Measurements from ENCODE around the gene AMT. TPM values are rescaled to one million over a fixed set of nuclear protein-coding genes. Genes with fewer than 3 reads are reported as not detected.

Gene AMT, protein sequence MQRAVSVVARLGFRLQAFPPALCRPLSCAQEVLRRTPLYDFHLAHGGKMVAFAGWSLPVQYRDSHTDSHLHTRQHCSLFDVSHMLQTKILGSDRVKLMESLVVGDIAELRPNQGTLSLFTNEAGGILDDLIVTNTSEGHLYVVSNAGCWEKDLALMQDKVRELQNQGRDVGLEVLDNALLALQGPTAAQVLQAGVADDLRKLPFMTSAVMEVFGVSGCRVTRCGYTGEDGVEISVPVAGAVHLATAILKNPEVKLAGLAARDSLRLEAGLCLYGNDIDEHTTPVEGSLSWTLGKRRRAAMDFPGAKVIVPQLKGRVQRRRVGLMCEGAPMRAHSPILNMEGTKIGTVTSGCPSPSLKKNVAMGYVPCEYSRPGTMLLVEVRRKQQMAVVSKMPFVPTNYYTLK
- 0.26 and 0.51 TPM in 2 replicates for total RNA-seq

DNA sequence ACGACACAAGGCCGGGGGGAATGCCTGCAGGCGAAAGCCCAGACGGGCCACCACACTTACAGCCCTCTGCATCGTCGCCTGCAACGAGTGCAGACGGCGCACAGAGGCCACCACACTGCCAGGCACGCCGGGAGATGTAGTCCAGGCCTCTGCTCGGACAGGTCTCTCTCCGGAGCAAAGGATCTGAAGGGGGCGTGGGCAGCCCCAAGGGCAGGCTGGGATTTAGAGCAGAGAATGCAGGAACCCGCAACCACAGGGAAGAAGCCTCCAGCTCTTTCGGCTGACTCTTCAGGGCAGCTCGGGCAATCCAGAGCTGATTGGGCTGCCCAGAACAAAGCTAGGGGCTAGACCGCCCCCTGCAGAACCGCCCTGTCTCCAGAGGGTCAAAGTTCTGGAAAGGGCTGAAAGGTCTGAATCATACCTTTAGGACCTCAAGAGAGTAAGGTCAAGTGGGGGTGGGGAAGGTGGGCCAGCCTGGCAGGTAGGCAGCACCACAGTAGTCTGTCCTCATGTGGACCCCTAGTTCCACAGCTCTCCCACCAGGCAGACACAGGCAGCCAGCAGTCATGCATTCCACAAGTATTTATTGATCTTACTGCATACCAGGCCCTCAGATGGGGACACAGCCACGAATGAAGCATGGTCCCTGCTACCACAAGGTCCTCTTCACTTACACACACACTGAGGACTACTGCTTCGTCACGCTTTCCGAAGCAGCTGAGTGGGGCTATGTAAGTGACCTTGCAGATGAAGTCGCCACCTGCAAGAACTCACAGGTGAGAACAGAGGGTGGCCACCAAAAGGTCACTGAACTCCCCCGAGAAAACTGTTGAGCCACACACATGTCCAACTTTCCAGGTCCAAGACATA is at the start of gene AMT:
AMT (minus strand) TSS at position 95 of the 870 bp plus-strand sequence; CDS start at position 72, 23 bp downstream.
- no peak for DNase-seq (ENCODE audit: low read depth in 2 of 2)

DNA sequence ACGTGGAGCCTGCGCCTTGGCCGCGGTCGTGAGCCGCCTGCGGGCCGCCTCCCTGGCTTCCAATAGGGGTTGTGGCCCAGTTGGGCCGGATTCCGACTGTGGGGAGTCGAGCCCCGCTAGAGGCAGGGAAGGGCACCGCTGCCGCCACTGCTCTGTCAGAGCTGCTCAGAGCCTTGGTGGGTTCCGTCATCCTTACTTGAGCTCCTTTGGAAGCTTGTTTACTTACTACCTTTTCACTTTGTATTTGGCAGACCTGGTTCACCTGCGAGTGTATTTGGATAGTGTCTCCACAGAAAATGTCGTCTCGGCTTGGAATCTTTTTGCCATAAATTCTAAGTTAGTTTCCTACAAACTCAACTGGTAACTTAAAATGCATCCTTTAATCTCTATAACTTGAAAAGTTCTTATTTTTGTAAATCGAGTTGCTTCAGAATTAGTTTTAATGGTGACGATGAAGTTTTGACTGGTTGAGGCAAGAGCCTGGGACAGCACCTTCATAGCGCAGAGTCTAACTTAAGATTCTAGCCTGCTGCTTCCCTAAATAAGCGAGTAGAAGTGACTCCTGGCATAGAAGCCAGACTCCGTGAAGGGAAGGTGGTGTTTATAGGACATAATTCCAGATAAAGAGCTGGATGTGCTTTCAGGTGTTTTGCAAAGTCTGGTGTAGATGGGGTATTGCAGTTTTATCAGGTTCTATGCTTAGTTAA is 48.6 kb upstream of the AMT start:
- DNase-seq (ENCODE audit: low read depth in 2 of 2): peak in 1 of 2 donors; percentile 11

DNA sequence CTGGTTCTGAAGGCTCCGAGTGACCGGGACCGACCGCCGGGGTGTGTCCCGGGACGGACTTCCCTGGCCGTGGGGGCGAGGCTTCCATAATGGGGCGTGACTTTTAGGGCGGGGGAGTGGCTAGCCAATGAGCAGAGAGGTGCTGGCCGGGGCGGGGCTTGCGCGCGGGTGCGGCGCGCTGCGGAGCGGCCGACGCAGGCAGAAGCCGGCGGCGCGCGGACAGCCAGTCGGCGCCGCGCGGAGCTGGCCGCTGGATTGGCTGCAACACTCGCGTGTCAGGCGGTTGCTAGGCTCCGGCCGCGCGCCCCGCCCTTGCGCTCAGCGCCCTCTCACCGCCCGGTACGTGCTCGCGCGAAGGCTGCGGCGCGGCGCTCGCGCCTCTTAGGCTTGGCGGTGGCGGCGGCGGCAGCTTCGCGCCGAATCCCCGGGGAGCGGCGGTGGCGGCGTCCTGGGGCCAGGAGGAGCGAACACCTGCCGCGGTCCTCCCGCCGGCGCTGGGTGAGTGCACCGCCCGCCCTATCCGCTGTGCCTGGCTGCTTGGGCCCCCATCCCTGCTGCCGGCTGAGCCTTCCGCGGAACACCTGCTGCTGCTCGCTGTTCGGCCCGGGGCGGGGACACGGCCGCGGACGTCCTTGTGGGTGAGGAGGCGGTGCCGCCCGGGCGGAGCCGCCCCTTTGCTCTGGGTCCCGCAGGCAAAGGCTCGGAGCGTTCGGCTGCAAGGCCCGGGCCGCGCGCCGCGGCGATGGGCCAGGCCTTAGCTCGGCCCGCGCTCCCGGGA is 47.9 kb upstream of the AMT start, which contains the start of gene DAG1:
DAG1 (plus strand) TSS at position 332 of the 778 bp plus-strand sequence. CDS start 40,268 bp downstream, outside the sequence.
- peak; percentile 87 to 98 for DNase-seq (ENCODE audit: low read depth in 2 of 2)

DNA sequence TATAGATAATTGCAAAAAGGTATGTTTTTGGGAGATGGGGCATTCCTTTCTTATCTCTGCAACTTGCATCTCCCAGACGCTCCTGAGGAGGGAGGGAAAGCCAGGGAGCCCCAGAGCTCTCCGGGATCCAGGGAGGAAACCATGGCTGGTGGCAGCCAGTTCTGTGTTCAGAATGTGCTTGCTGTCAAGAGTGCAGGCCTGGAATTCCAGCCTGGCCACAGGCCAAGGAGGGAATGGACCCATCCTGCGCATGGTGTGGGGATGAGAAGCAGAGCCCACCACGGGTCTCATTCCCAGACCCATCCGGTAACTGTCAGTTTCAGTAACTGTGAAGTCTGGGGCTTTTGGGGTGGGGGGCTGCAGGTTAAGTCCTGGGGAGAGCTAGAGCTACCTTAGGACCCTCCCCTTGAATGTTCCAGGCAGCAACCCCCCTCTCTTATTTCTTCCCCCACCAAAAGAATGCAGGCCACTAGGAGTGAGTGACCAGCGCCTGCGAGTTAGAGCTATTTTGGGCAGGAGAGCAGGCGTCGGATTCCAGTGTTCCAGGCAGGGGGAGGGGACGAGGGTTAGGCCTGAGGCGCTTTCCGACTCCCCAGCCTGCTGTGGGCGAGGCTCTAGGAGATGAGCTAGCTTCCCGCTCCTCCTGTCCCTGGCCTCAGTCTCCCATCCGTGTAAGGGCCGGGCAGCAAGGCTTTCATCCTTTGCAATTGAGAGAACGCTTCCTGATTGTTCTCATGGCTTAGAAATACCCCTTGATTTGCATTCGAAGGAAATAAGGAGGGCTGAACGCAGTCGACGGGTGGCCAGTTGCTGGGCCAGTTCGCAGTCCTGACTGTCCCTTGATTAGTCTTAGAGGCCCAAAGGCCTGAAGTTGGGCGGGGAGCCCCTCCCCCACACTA is 47.0 kb upstream of the AMT start:
- peak in 1 of 2 donors; percentile 46 for DNase-seq (ENCODE audit: low read depth in 2 of 2)

DNA sequence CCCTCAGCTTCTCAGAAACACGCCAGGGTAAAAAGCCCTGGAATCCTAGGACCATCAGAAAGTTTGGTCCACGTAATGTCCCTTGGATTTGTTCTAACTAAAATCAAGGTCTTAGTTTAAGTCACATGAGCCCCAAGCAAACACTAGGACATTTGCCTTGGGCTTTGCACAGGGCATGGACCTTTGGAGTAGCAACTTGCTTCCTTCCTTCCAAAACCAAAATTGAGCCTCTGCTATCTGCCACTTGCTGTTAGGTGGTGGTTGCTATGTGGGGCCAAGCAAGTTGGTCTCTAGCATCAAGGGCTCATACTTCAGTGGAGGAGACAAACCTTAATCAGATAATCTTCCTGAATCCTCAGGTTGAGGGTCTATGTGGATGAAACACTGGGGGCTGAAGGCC is 43.8 kb upstream of the AMT start:
- no peak for DNase-seq (ENCODE audit: low read depth in 2 of 2)

DNA sequence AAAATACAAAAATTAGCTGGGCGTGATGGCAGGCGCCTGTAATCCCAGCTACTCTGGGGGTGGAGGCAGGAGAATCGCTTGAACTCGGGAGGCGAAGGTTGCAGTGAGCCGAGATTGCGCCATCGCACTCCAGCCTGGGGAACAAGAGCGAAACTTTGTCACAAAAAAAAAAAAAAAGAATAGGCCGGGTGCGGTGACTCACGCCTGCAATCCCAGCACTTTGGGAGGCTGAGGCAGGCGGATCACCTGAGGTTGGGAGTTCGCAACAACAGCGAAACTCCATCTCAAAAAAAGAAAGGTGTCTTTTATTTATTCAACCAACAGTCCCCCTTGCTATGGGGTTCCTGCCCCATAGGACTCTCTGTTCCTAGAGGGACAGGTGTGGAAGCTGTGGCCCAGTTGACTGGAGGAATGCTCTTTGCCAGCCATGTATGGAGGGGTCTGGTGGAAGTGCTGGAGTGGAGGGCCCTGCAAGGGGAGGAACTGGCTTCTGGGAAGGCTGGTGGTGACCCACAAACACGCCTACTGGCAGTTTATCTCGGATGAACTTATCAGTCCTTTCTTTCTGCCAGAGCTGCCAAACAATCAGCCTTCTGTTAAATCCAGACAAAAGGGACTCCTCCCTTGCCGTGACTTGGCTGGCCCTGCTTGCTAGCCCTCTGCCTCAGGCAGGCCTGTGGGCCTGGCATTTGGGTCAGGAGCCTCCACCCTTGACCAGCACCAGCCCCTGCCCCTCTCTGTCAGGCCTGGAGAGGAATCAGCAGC is 43.2 kb upstream of the AMT start:
- DNase-seq (ENCODE audit: low read depth in 2 of 2): no peak

DNA sequence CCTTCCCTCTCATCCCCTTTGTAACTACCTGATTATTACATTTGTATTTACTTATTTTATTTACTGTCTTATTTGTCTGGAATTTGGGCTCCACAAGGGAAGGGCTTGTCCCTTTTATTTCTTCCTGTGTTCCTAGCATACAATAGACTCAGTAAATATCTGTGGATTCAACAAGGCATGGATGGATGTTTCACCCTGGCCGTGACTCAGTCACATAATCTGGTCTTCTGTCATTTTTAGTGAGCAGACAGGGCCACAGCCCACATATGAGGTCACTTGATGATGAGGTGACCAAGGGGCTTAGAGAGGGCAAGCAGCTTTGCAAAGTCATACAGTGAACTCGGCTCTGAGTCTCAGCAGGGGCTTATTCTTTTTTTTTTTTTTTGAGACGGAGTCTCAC is 39.9 kb upstream of the AMT start:
- peak in 1 of 2 donors; percentile 18 for DNase-seq (ENCODE audit: low read depth in 2 of 2)

DNA sequence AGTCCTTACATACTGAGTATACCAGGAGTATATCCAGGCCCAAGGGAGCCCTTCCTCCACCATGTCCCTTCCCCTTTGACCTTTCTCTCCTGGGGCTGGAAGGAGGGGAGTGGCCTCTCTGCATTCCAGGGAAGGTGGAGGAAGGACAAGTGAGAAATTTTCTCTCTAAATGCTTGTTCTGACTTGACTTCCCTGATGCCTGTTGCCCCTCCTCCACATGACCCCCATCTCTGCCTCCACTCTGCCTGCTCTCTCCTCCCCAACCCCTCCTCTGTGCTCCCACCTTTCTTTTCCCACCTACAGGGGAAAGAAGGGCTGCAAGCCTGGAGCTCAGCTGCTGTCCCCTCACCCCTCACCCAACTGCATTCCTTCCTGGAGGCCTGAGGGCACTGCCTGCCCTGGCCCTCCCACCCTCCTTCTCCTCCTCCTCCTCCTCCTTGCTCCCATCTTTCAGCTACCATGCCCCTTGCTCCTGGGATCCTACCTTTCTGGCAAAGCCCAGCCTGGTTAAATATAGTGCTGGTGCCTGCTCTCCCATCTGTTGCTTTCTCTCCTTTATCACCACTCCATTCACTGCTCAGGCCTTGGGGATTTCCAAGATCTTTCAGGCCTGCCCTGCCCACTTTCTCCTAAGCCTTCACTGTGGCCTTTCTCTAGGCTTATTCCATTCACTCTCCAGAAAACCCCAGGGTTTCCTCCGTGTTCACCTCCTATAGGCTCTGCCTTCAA is 39.3 kb upstream of the AMT start:
- peak in 1 of 2 donors; percentile 22 for DNase-seq (ENCODE audit: low read depth in 2 of 2)

DNA sequence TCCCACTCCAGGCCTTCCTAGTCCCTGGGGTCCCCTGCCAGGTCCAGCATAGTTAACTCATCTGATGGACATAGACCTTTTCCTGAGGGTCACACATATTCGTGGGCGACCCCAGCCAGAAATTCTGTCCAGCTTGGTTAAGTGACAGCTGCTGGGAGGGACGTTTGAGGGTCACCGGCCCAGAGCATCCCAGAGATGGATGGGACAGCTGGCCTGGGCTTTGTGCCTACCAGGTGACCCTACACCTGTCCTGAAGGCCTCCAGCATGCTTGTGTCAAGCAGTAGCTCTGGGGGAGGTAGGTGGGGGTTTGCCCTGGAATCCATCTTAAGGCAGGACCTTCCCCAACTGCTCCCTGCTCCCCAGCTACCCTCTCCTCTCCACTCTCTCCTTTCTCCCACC is 38.7 kb upstream of the AMT start:
- DNase-seq (ENCODE audit: low read depth in 2 of 2): no peak

DNA sequence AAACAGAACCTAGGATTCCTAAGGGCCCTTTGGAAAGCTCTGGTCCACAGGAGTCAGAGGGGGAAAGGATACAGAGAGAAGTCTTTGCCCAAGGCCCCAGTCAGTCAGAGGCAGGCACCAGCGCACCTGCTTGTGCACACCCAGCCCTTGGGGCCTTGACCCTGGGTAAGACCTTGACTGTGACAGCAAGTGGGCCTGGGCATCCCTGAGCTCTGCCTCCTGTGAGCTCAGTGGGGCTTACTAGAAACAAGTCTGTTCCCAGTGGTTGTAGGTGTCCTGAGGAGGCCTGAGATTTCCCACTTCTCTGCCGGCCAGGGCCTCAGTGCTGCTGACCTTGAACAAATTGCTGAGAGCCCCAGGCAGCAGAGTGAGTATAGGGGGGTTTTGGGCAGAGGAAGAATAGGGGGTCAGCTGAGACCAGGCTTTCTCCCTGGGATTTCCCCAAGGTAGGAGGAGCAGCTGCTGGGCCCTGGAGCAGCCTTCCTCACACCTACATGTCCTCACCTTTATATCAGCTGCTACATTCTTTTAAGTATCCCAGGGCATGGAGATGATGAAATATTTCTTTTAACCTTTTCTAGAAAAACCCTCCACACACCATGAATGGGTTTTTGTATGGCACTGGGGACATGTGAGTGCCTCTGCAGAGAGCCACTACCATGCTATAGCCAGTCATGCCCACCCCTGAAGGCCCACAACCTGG is 38.1 kb upstream of the AMT start:
- no peak for DNase-seq (ENCODE audit: low read depth in 2 of 2)

DNA sequence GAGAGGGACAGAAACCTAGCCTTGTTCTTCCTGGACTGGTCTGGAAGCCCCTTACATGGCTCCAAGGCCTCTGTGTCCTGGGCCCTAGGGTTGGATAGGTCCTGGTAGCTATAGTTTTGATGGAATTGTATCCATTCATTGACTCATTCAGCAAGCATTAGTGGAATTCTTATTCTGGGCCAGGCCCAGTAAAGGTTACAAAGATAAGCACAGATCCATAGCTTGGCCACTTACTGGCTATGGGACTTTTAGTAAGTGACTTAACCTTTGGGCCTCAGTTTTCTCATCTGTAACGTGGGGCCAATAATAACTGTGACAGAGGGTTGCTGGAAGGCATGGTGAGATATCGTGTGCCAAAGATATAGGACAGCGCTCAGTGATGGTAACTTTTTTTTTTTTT is 34.2 kb upstream of the AMT start:
- DNase-seq (ENCODE audit: low read depth in 2 of 2): no peak

DNA sequence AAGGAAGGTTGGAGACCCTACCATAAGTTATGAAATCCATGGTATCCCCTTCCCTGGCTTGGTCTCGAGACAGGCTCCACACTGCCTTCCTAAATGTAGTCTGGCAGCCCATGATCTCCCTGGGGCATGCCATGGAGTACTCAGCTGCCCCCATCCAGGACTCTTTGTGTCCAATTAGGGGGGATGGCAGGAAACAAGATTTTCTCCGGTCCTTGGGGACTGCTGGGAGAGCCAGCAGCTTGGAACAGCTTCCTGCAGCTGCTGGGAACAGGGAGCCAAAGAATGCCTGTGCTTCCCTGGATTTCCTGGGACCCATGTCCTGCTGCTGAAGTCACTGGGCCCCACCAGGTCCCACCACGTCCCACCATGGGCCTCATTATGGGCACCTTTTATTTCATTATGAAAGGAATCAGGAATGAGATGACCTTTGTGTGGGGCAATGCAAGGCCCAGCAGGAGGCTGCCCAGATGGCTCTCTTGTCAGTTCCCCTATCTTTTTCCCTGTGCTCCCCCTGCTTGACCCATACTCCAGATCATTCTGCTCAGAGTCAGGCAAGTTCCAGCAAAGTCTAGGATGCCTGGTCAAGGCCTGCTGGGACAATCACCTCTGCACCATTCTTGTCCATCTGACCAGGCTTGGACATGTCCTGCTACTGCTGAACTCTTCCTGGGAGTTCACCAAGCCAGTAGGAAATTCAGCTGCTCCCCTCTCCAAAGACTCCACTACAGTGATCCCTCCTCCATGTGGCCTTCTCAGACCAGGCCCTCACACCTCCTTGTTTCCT is 32.8 kb upstream of the AMT start:
- DNase-seq (ENCODE audit: low read depth in 2 of 2): no peak

DNA sequence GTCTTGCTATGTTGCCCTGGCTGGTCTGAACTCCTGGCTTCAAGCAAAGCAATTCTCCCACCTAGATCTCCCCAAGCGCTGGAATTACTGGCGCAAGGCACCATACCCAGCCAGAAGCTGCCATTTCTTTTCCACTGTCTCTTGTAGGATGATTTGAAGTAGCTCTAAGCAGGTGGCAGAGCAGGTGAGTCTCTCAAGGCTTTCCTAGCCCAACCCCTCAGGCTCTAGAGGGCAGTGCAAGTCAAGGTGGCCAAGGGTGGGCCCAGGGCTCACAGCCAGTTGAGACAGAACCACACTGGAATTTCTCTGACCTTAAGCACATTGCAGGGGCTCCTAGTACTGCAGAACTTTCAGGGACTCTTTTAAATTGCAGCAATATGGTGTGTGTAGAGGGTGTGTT is 32.2 kb upstream of the AMT start:
- DNase-seq (ENCODE audit: low read depth in 2 of 2): no peak

DNA sequence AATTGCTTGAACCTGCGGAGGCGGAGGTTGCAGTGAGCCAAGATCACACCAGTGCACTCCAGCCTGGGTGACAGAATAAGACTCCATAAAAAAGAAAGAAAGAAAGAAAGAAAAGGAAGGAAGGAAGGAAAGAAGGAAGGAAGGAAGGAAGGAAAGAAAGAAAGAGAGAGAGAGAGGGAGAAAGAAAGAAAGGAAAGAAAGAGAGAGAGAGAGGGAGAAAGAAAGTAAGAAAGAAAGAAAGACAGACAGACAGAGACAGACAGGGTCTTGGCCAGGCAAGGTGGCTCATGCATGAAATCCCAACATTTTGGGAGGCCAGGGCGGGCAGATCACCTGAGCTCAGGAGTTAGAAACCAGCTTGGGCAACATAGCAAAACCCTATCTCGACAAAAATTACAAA is 31.3 kb upstream of the AMT start:
- DNase-seq (ENCODE audit: low read depth in 2 of 2): no peak

DNA sequence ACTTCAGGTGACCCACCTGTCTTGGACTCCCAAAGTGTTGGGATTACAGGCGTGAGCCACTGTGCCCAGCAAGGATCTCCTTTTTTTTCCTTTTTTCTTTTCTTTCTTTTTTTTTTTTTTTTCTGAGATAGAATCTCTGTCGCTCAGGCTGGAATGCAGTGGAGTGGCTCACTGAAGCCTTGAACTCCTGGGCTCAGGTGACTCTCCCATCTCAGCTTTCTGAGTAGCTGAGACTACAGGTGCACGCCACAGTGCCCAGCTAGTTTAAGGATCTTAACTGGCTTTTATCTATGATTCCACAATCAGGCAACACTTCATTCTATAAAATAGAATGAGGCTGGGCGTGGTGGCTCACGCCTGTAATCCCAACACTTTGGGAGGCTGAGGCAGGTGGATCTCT is 23.1 kb upstream of the AMT start:
- DNase-seq (ENCODE audit: low read depth in 2 of 2): no peak

DNA sequence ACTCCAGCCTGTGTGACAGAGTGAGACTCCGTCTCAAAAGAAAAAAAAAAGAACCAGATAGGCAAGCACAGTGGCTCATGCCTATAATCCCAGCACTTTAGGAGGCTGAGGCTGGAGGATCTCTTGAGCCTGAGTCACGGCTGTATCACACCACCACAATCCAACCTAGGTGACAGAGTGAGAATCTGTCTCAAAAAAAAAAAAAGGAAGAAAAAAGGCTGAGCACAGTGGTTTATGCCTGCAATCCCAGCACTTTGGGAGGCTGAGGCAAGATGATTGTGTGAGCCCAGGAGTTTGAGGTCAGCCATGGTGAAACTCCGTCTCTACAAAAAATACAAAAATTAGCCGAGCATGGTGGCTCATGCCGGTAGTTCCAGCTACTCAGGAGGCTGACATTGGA is 12.5 kb upstream of the AMT start:
- no peak for DNase-seq (ENCODE audit: low read depth in 2 of 2)

DNA sequence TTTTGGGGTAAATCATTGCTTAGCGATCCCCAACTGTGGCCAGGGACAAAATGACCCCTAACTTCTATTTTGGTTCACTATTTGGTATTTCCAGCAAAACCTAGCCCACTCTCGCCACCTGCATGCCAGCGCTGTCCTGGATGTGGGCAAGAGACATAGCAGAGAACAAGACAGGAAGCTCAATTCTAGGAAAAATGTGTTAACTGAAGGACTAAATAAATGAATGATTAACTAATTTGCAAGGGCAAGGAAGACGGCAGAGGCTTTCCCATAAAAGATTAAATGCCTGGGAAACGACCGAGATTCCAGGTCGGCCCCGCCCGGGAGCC is 6.4 kb upstream of the AMT start:
- no peak for DNase-seq (ENCODE audit: low read depth in 2 of 2)

All from dermis microvascular lymphatic vessel endothelial cell (primary cell).